Ovary (tissue), 9 donors: ENCODE measurements around the gene NFATC3. TPM values are rescaled to one million over a fixed set of nuclear protein-coding genes. Genes with fewer than 3 reads are reported as not detected.

ENCODE experiments used
- DNase-seq, 5 donors: peaks; one replicate each; pipeline ENCODE4 v3.0.0-alpha.2; 2019 to 2020
- H3K27ac ChIP-seq, 2 donors: fragments of 200-600 bp; one replicate each; pipeline versions ENCODE4 v1.5.1 to v1.8.0; 2019 to 2022
- H3K27me3 ChIP-seq: fragments of 200-600 bp; one replicate; pipeline ENCODE4 v1.8.0; 2022
- H3K36me3 ChIP-seq: fragments of 200-600 bp; sonication (generic); one replicate; pipeline ENCODE4 v1.5.1; 2019
- H3K4me1 ChIP-seq: one replicate; pipeline ENCODE4 v1.8.1; 2013; ENCODE audit warnings: mild to moderate bottlenecking, moderate library complexity; ENCODE audit not compliant: insufficient read depth
- H3K4me3 ChIP-seq: fragments of 200-600 bp; sonication (generic); one replicate; pipeline ENCODE4 v1.5.1; 2017
- H3K9me3 ChIP-seq, 2 donors: fragments of 200-600 bp in 1 of 2; sonication (generic) in 1 of 2; one replicate each; pipeline versions ENCODE4 v1.5.1 to v1.8.1; 2013 to 2019; ENCODE audit warnings: mild to moderate bottlenecking in 1 of 2, moderate library complexity in 1 of 2
- EP300 ChIP-seq: sonication (generic); formaldehyde crosslinking; IDR thresholded peaks from one replicate; pipeline ENCODE4 v1.6.1; 2017; ENCODE audit warnings: antibody characterized with exemption
- POLR2A ChIP-seq: fragments of 450-650 bp; IDR thresholded peaks from one replicate; pipeline ENCODE4 v1.6.1; 2017; ENCODE audit warnings: antibody characterized with exemption, mild to moderate bottlenecking, moderate library complexity
- WGBS, 3 donors: extraction: QIAGEN DNeasy Blood & Tissue Kit in 1 of 3; methylation state at CpG; one replicate each; pipeline versions ENCODE4 v1.1.5 to v1.1.7; 2013 to 2017; 5-methylcytosine and 5-hydroxymethylcytosine counted together
- intact Hi-C, 4 donors: fragments of 100-400 bp; cut with DNase I; formaldehyde crosslinking; loops; one replicate each; pipeline versions ENCODE4 v1.11.0 to v1.15.1; 2022 to 2023
- polyA plus RNA-seq, 2 donors: library from polyadenylated mRNA; stranded (reverse); fragments of 200-250 nt in 1 of 2; fragments of 350-450 nt in 1 of 2; fragmentation: Illumina TruSeq in 1 of 2; extraction: RNeasy Lipid Tissue Mini Kit (QIAGEN cat#74804) in 1 of 2; gene quantifications; one replicate each; pipeline ENCODE4 v1.2.3, GENCODE V29; 2013 to 2014
- total RNA-seq, 7 donors: library from RNA; depleted of rRNA in 2 of 7; stranded (reverse); fragments of >200 nt in 2 of 7; fragmentation: NEBNext Ultra II Directional in 3 of 7; extraction: Animal tissue kit (Norgen Biotek cat#: 25700) in 3 of 7; gene quantifications; one replicate each; pipeline versions ENCODE4 v1.1.0 to v1.2.4, GENCODE V29; 2016 to 2023
- TF ChIP-seq, protein P1 (sequence below), 3 donors: fragments of 450-650 bp in 2 of 3; fragments of 200-600 bp in 1 of 3; IDR thresholded peaks; one replicate each; pipeline versions ENCODE4 v1.5.1 to v1.8.0; 2016 to 2022; ENCODE audit warnings: antibody characterized with exemption in 3 of 3, mild to moderate bottlenecking in 1 of 3
- donor health status: DM: no; HTN: no; CAD: no; lungs with moderate emphysema.
- donor health status: DM: no; HTN: no; CAD: no.
- donor health status: Bipolar disorder and iron deficiency.
- donor health status: DM: yes; HTN: yes; CAD: no.
- donor health status: DM: no; HTN: no; CAD: no.
- donor health status: DM: yes; HTN: yes; CAD: no.

The NFATC3 gene
- total and polyA plus RNA-seq, 9 donors, result 12.5 to 77.1 (median 43.6) TPM

GRCh38 chr16:68244481-68244902 lies 159.3 kb downstream of the NFATC3 start:
- Histone ChIP-seq H3K9me3 (no peaks in the 10 kb centered on the region), H3K4me1 (peaks cover 11% of the 10 kb centered on the region), H3K27me3 (no peaks in the 10 kb centered on the region), H3K4me3 (peak overlapping the region; percentile 88), H3K27ac (no peak overlapping the region), H3K36me3 (no peaks in the 10 kb centered on the region)
- DNase-seq, result no peak
- TF ChIP-seq POLR2A, result no peak
- TF ChIP-seq, protein P1, sequence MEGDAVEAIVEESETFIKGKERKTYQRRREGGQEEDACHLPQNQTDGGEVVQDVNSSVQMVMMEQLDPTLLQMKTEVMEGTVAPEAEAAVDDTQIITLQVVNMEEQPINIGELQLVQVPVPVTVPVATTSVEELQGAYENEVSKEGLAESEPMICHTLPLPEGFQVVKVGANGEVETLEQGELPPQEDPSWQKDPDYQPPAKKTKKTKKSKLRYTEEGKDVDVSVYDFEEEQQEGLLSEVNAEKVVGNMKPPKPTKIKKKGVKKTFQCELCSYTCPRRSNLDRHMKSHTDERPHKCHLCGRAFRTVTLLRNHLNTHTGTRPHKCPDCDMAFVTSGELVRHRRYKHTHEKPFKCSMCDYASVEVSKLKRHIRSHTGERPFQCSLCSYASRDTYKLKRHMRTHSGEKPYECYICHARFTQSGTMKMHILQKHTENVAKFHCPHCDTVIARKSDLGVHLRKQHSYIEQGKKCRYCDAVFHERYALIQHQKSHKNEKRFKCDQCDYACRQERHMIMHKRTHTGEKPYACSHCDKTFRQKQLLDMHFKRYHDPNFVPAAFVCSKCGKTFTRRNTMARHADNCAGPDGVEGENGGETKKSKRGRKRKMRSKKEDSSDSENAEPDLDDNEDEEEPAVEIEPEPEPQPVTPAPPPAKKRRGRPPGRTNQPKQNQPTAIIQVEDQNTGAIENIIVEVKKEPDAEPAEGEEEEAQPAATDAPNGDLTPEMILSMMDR (IDR thresholded peaks at IDR 0.05), result no peak
- TF ChIP-seq EP300, result no peak
- intact Hi-C loops, result no loop called here
- WGBS, 3 donors, result 4 to 6% (median 5%) methylated on average over 20 of the region's 20 CpGs

DNA sequence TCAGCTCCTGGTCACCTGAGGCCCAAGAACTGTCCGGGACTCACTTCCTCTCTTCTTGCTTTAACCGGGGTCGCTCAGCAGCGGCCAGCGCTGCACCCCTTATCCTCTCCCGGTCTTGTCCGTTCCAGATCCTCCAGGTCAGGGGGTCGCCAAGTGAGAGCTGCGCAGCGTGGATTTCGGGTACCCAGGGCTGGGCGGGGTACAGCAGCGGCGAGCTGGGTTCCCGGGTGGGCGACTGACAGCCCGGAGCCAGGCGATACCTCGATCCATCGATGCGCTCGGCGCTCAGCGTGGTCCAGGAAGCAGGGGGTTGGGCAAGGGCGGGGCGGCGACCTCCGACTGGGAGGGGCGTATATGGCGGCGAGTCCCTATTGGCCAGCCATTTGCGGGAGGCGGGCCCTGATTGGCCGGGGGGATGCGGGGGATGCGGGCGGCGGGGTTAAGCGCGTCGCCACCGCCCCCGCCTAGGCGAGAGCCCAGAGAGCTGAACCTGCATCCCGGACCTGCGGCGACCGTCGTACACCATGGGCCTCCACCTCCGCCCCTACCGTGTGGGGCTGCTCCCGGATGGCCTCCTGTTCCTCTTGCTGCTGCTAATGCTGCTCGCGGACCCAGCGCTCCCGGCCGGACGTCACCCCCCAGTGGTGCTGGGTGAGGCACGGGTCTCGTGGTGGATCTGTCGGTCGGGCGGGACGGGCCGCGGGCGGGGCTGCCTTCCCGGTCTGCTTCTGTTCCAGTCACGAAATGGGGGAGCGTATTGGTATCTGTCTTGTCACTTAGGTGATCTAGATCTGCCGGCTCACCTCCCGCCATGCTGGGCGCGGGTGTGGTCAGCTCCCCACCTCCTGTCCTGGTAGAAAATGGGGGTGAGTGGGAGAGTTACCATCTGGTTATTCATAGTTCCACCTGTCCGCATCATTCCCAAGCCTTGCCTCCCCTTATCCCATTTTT lies 160.0 kb downstream of the NFATC3 start, which contains the start of gene PLA2G15:
Gene PLA2G15 (plus strand): TSS at position 471 of the 951 bp plus-strand sequence. CDS start 54 bp downstream, at position 525.
- H3K4me3 ChIP-seq, result peak within 1 kb of the TSS; percentile 88
- TF ChIP-seq EP300, result no peak
- peak; percentile 60 for TF ChIP-seq POLR2A
- TF ChIP-seq, protein P1 (IDR thresholded peaks at IDR 0.05), result peak in 1 of 3 donors; percentile 9
- 1% methylated on average over 25 to 75 of the region's 75 CpGs for WGBS, 3 donors

DNA sequence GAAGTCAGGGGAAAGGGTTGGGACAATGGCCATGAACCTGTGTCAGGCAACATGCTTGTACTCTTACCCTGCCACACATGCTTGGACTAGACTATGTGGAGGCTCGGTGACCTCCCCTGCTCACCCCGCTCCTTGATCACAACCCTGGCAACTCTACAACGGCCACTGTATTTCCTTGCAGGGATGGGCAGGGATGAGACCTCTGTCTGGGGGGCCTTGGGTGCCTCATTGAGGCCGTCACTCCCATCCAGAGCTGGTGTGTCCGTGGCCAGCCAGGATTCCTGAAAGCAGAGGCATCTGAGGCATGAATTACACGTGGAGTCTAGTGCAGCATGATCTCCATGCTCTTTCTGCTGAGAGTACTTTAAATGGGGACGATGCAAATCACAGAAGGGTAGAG lies 161.0 kb downstream of the NFATC3 start:
- intact Hi-C loops, result no loop called here
- Histone ChIP-seq H3K27me3 (no peaks in the 10 kb centered on the region), H3K4me3 (peak overlapping the region; percentile 88), H3K36me3 (no peaks in the 10 kb centered on the region), H3K9me3 (no peaks in the 10 kb centered on the region), H3K27ac (no peak overlapping the region), H3K4me1 (peaks cover 11% of the 10 kb centered on the region)
- no peak for DNase-seq
- 73 to 84% (median 76%) methylated on average over 7 of the region's 7 CpGs for WGBS, 3 donors
- TF ChIP-seq, protein P1 (IDR thresholded peaks at IDR 0.05), result no peak
- TF ChIP-seq POLR2A, result no peak
- no peak for TF ChIP-seq EP300

More for the DNA sequence above, 160.0 kb downstream of the NFATC3 start, which contains the start of gene PLA2G15:
- intact Hi-C loops, result no loop called here
- Histone ChIP-seq H3K4me1 (peaks cover 11% of the 10 kb centered on the region), H3K9me3 (no peaks in the 10 kb centered on the region), H3K27me3 (no peaks in the 10 kb centered on the region), H3K36me3 (no peaks in the 10 kb centered on the region), H3K27ac (no peak within 1 kb of the TSS)
- peak; percentile 97 to 98 (median 98) for DNase-seq

DNA sequence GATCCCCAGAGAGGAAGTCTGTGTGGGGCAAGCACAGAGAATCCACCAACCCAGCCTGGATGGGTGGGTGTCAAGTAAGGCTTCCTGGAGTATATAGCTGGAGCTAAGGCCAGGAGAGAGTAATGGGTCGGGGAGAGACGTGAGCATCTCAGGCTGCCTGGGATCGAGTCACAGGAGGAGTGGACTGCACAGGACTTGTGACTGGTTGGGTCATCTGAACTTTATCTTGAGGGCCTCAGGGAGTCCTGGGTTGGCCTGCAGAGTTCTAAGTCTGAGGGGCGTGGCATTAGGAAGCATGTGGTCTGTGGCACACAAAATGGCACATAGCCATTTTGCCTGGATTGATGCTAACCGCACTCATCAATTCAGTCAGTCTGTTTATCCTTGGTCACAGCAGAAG lies 161.5 kb downstream of the NFATC3 start:
- H3K4me1 ChIP-seq, result peaks cover 11% of the 10 kb centered on the region
- no peaks in the 10 kb centered on the region for H3K9me3 ChIP-seq
- H3K27me3 ChIP-seq, result no peaks in the 10 kb centered on the region
- intact Hi-C loops, result no loop called here
- WGBS, 3 donors, result 85 to 93% (median 88%) methylated on average over 5 of the region's 5 CpGs
- H3K27ac ChIP-seq, result no peak overlapping the region
- H3K36me3 ChIP-seq, result no peaks in the 10 kb centered on the region
- H3K4me3 ChIP-seq, result no peak overlapping the region
- no peak for TF ChIP-seq EP300
- TF ChIP-seq, protein P1 (IDR thresholded peaks at IDR 0.05), result no peak
- no peak for TF ChIP-seq POLR2A
- no peak for DNase-seq
